GM23338 (cell line): Measurements from ENCODE around the gene SMC5. TPM values are rescaled to one million over a fixed set of nuclear protein-coding genes. Genes with fewer than 3 reads are reported as not detected.

Experiments used
- ATAC-seq: fragments of 200-7000 bp; cut with Tn5 transposase; 3 replicates; pipeline ENCODE4 v1.9.1; 2020
- DNase-seq: peaks from one replicate; pipeline ENCODE4 v3.0.0-alpha.2; 2015; ENCODE audit warnings: low spot score
- H2AFZ ChIP-seq: fragments of 200-600 bp; sonication (generic); 2 replicates; pipeline ENCODE4 v1.8.0; 2016; ENCODE audit warnings: antibody characterized with exemption, mild to moderate bottlenecking, moderate library complexity
- H3F3A ChIP-seq: fragments of 200-600 bp; sonication (generic); replicated peaks from 2 replicates; pipeline ENCODE4 v1.8.0; 2017; ENCODE audit warnings: antibody characterized with exemption, mixed run types, low read depth
- H3K27ac ChIP-seq: fragments of 200-600 bp; sonication (generic); 2 replicates; pipeline ENCODE4 v1.6.1; 2016; ENCODE audit warnings: low read depth
- H3K27me3 ChIP-seq: fragments of 200-600 bp; sonication (generic); 2 replicates; pipeline ENCODE4 v1.8.0; 2016; ENCODE audit warnings: mild to moderate bottlenecking, mixed run types, moderate library complexity; ENCODE audit not compliant: insufficient read depth
- H3K36me3 ChIP-seq: fragments of 200-600 bp; sonication (generic); 2 replicates; pipeline ENCODE4 v1.8.0; 2016; ENCODE audit warnings: mild to moderate bottlenecking; ENCODE audit not compliant: insufficient read depth
- H3K4me1 ChIP-seq: fragments of 200-600 bp; sonication (generic); 2 replicates; pipeline ENCODE4 v1.8.0; 2016; ENCODE audit warnings: mild to moderate bottlenecking, moderate library complexity; ENCODE audit not compliant: insufficient read depth
- H3K4me2 ChIP-seq: fragments of 200-600 bp; sonication (generic); 2 replicates; pipeline ENCODE4 v1.7.1; 2017; ENCODE audit warnings: mixed run types
- H3K4me3 ChIP-seq: fragments of 200-600 bp; sonication (generic); 2 replicates; pipeline ENCODE4 v1.6.1; 2016; ENCODE audit warnings: mixed run types
- H3K79me2 ChIP-seq: fragments of 200-600 bp; sonication (generic); replicated peaks from 2 replicates; pipeline ENCODE4 v1.8.0; 2017; ENCODE audit warnings: mild to moderate bottlenecking; ENCODE audit not compliant: insufficient read depth
- H3K9me2 ChIP-seq: fragments of 200-600 bp; sonication (generic); 2 replicates; pipeline ENCODE4 v1.8.0; 2017; ENCODE audit not compliant: insufficient read depth
- H4K20me1 ChIP-seq: fragments of 200-600 bp; sonication (generic); replicated peaks from 2 replicates; pipeline ENCODE4 v1.8.0; 2017; ENCODE audit warnings: mild to moderate bottlenecking; ENCODE audit not compliant: insufficient read depth
- H3K27ac Mint-ChIP-seq: 2 replicates; pipeline ENCODE4 v1.8.0; 2020; ENCODE audit warnings: inconsistent platforms, mild to moderate bottlenecking, moderate library complexity, mixed read lengths
- H3K27me3 Mint-ChIP-seq: 3 replicates; pipeline ENCODE4 v1.8.0; 2022; ENCODE audit warnings: low read depth, mild to moderate bottlenecking, moderate library complexity, mixed read lengths, inconsistent platforms; ENCODE audit not compliant: insufficient read depth, poor library complexity
- H3K36me3 Mint-ChIP-seq: 3 replicates; pipeline ENCODE4 v1.8.0; 2021; ENCODE audit warnings: low read depth, mild to moderate bottlenecking, inconsistent platforms, moderate library complexity, mixed read lengths
- H3K4me1 Mint-ChIP-seq: 3 replicates; pipeline ENCODE4 v1.8.0; 2020; ENCODE audit warnings: mild to moderate bottlenecking, inconsistent platforms, mixed read lengths
- H3K4me3 Mint-ChIP-seq: 3 replicates; pipeline ENCODE4 v1.8.0; 2021; ENCODE audit warnings: moderate library complexity, mild to moderate bottlenecking, inconsistent platforms, mixed read lengths
- H3K9me3 Mint-ChIP-seq: 3 replicates; pipeline ENCODE4 v1.8.0; 2020; ENCODE audit warnings: moderate library complexity, mild to moderate bottlenecking, inconsistent platforms, mixed read lengths
- ETS1 ChIP-seq: IDR thresholded peaks from 2 replicates; pipeline ENCODE4 v1.6.1; 2016; ENCODE audit warnings: antibody characterized with exemption
- EZH2 ChIP-seq: fragments of 200-600 bp; sonication (generic); IDR thresholded peaks from one replicate; pipeline ENCODE4 v1.8.0; 2017; ENCODE audit warnings: antibody characterized with exemption, mild to moderate bottlenecking, low read depth; ENCODE audit not compliant: unreplicated experiment
- JUNB ChIP-seq: IDR thresholded peaks from one replicate; pipeline ENCODE4 v1.6.1; 2016; ENCODE audit warnings: antibody characterized with exemption; ENCODE audit not compliant: unreplicated experiment
- POLR2AphosphoS5 ChIP-seq: IDR thresholded peaks from 2 replicates; pipeline ENCODE4 v1.6.1; 2016; ENCODE audit warnings: antibody characterized with exemption, low read depth
- REST ChIP-seq: IDR thresholded peaks from one replicate; pipeline ENCODE4 v1.6.1; 2018; ENCODE audit warnings: antibody characterized with exemption; ENCODE audit not compliant: unreplicated experiment
- STAT1 ChIP-seq: IDR thresholded peaks from one replicate; pipeline ENCODE4 v1.6.1; 2016; ENCODE audit warnings: antibody characterized with exemption; ENCODE audit not compliant: unreplicated experiment
- ZNF114 ChIP-seq: fragments of 250-450 bp; sonication (Bioruptor Pico); IDR thresholded peaks from 2 replicates; pipeline ENCODE4 v1.5.0; 2020; ENCODE audit warnings: mild to moderate bottlenecking, moderate library complexity
- ZNF331 ChIP-seq: fragments of 250-450 bp; sonication (Bioruptor Pico); IDR thresholded peaks from 2 replicates; pipeline ENCODE4 v1.5.0; 2020; ENCODE audit warnings: low read depth, mild to moderate bottlenecking, moderate library complexity
- ZNF462 ChIP-seq: fragments of 250-450 bp; sonication (Bioruptor Pico); IDR thresholded peaks from 2 replicates; pipeline ENCODE4 v1.5.0; 2020; ENCODE audit warnings: mild to moderate bottlenecking, moderate library complexity
- polyA plus RNA-seq: library from polyadenylated mRNA; unstranded; fragments of >200 nt; fragmentation: Nextera tagmentation; extraction: Ambion mirVana; gene quantifications from 2 replicates; pipeline ENCODE4 v1.2.1, GENCODE V29; 2016
- total RNA-seq: library from RNA; depleted of rRNA; stranded (reverse); fragments of >200 nt; shearing (Covaris generic); gene quantifications from 2 replicates; pipeline ENCODE4 v1.2.3, GENCODE V29; 2014

The SMC5 gene
- total and polyA plus RNA-seq, 2 experiments from 2014 or later, result 27.9 to 29.0 TPM

- Mint-ChIP-seq H3K36me3 (0 out of 3 replicates have a peak, but pooled peaks cover 3% of the 10 kb centered on the region), H3K27me3 (no peaks in the 10 kb centered on the region), H3K9me3 (no peaks in the 10 kb centered on the region), H3K4me1 (no peaks in the 10 kb centered on the region), H3K4me3 (no peak overlapping the region), H3K27ac (no peak overlapping the region)
- no peaks in the 10 kb centered on the region for H4K20me1 ChIP-seq
- no peak overlapping the region for H3K4me2 ChIP-seq
- no peak overlapping the region for H3K27ac ChIP-seq
- no peaks in the 10 kb centered on the region for H3F3A ChIP-seq
- DNase-seq (no peak), ATAC-seq (no peak)
- H3K9me2 ChIP-seq, result no peaks in the 10 kb centered on the region
- H2AFZ ChIP-seq, result no peak overlapping the region
- H3K36me3 ChIP-seq, result no peaks in the 10 kb centered on the region
- no peaks in the 10 kb centered on the region for H3K27me3 ChIP-seq
- no peak overlapping the region for H3K4me3 ChIP-seq
- H3K4me1 ChIP-seq, result no peaks in the 10 kb centered on the region
- no peak for TF ChIP-seq STAT1
- no peak for TF ChIP-seq ZNF114 (CRISPR knock-in tag)
- no peak for TF ChIP-seq JUNB
- no peak for TF ChIP-seq ETS1
- no peak for TF ChIP-seq POLR2AphosphoS5
- no peak for TF ChIP-seq EZH2
- TF ChIP-seq REST, result no peak
- no peak for TF ChIP-seq ZNF331 (CRISPR knock-in tag)
- H3K79me2 ChIP-seq, result no peaks in the 10 kb centered on the region
Measured at GRCh38 chr9:70220216-70220615, 38.6 kb upstream of the SMC5 start.

- no peak for ATAC-seq
- H3K27me3 Mint-ChIP-seq, result no peaks in the 10 kb centered on the region
- H3K9me3 Mint-ChIP-seq, result no peaks in the 10 kb centered on the region
- no peaks in the 10 kb centered on the region for H3K4me1 Mint-ChIP-seq
- no peaks in the 10 kb centered on the region for H3K9me2 ChIP-seq
- H4K20me1 ChIP-seq, result no peaks in the 10 kb centered on the region
- no peaks in the 10 kb centered on the region for H3F3A ChIP-seq
- no peaks in the 10 kb centered on the region for H3K27me3 ChIP-seq
- no peaks in the 10 kb centered on the region for H3K79me2 ChIP-seq
- no peaks in the 10 kb centered on the region for H3K4me1 ChIP-seq
- H3K36me3 Mint-ChIP-seq, result 0 out of 3 replicates have a peak, but pooled peaks cover 6% of the 10 kb centered on the region
- TF ChIP-seq STAT1 (no peak), ZNF114 (CRISPR knock-in tag) (no peak), ZNF462 (no peak)
- H3K36me3 ChIP-seq, result no peaks in the 10 kb centered on the region
- DNase-seq, result no peak
- no peak overlapping the region for H3K4me2 ChIP-seq
- H3K4me3 ChIP-seq, result no peak overlapping the region
- H3K27ac ChIP-seq, result no peak overlapping the region
- H3K4me3 Mint-ChIP-seq, result no peak overlapping the region
- H2AFZ ChIP-seq, result no peak overlapping the region
- no peak overlapping the region for H3K27ac Mint-ChIP-seq
Measured at GRCh38 chr9:70222354-70222753, 36.4 kb upstream of the SMC5 start.
